Mononuclear cell (primary cell): ENCODE data around the gene MVB12A. TPM values are rescaled to one million over a fixed set of nuclear protein-coding genes. Genes with fewer than 3 reads are reported as not detected.

Experiments used
- H3K27me3 ChIP-seq: 2 replicates; pipeline ENCODE4 v1.6.0; 2011; ENCODE audit warnings: low read length, control low read depth; ENCODE audit not compliant: insufficient read depth
- H3K4me1 ChIP-seq: 2 replicates; pipeline ENCODE4 v1.5.1; 2011; ENCODE audit warnings: mild to moderate bottlenecking, low read length, control low read depth; ENCODE audit not compliant: insufficient read depth
- H3K4me3 ChIP-seq: 2 replicates; pipeline ENCODE4 v1.5.1; 2011; ENCODE audit warnings: mild to moderate bottlenecking, low read length, moderate library complexity
- H3K9me3 ChIP-seq: 2 replicates; pipeline ENCODE4 v1.5.1; 2011; ENCODE audit warnings: low read depth, mild to moderate bottlenecking, control low read depth, low read length
- total RNA-seq: library from RNA; depleted of rRNA; stranded (reverse); fragments of >200 nt; gene quantifications from one replicate; pipeline ENCODE4 v1.2.3, GENCODE V29; 2012

The MVB12A gene
- total RNA-seq, 1 donor, result 13.1 TPM

GRCh38 chr19:17419154-17419620 is 660 bp upstream of the MVB12A start:
- Histone ChIP-seq H3K9me3 (no peaks in the 10 kb centered on the region), H3K4me3 (peak overlapping the region; percentile 62), H3K27me3 (no peaks in the 10 kb centered on the region), H3K4me1 (peaks cover 17% of the 10 kb centered on the region)

GRCh38 chr19:17420475-17420924 is 653 bp downstream of the MVB12A start:
- H3K4me3 ChIP-seq, result peak overlapping the region; percentile 62
- no peaks in the 10 kb centered on the region for H3K9me3 ChIP-seq
- H3K4me1 ChIP-seq, result peaks cover 17% of the 10 kb centered on the region
- H3K27me3 ChIP-seq, result no peaks in the 10 kb centered on the region

- Histone ChIP-seq H3K4me1 (peaks cover 17% of the 10 kb centered on the region), H3K27me3 (no peaks in the 10 kb centered on the region), H3K9me3 (no peaks in the 10 kb centered on the region), H3K4me3 (no peak overlapping the region)
Measured at GRCh38 chr19:17421942-17422341, 2.1 kb downstream of the MVB12A start.

GRCh38 chr19:17423429-17424208 is 3.8 kb downstream of the MVB12A start:
- Histone ChIP-seq H3K9me3 (no peaks in the 10 kb centered on the region), H3K4me3 (no peak overlapping the region), H3K27me3 (no peaks in the 10 kb centered on the region), H3K4me1 (peaks cover 17% of the 10 kb centered on the region)

GRCh38 chr19:17424743-17425365 is 5.0 kb downstream of the MVB12A start:
- Histone ChIP-seq H3K9me3 (no peaks in the 10 kb centered on the region), H3K4me1 (peaks cover 8% of the 10 kb centered on the region), H3K27me3 (no peaks in the 10 kb centered on the region), H3K4me3 (no peak overlapping the region)

- Histone ChIP-seq H3K27me3 (no peaks in the 10 kb centered on the region), H3K4me1 (no peaks in the 10 kb centered on the region)
Measured at GRCh38 chr19:17429641-17430113, 9.8 kb downstream of the MVB12A start.

GRCh38 chr19:17431417-17431816 is 11.6 kb downstream of the MVB12A start:
- Histone ChIP-seq H3K27me3 (no peaks in the 10 kb centered on the region), H3K4me1 (no peaks in the 10 kb centered on the region), H3K9me3 (no peaks in the 10 kb centered on the region), H3K4me3 (no peak overlapping the region)

More at GRCh38 chr19:17429641-17430113, 9.8 kb downstream of the MVB12A start:
- Histone ChIP-seq H3K9me3 (no peaks in the 10 kb centered on the region), H3K4me3 (no peak overlapping the region)

- no peaks in the 10 kb centered on the region for H3K27me3 ChIP-seq
- no peaks in the 10 kb centered on the region for H3K9me3 ChIP-seq
- H3K4me1 ChIP-seq, result no peaks in the 10 kb centered on the region
- H3K4me3 ChIP-seq, result no peak overlapping the region
Measured at GRCh38 chr19:17435218-17435617, 15.4 kb downstream of the MVB12A start.

- Histone ChIP-seq H3K27me3 (no peaks in the 10 kb centered on the region), H3K4me1 (no peaks in the 10 kb centered on the region), H3K4me3 (no peak overlapping the region), H3K9me3 (no peaks in the 10 kb centered on the region)
Measured at GRCh38 chr19:17436094-17436873, 16.4 kb downstream of the MVB12A start.

- Histone ChIP-seq H3K27me3 (no peaks in the 10 kb centered on the region), H3K4me1 (no peaks in the 10 kb centered on the region), H3K9me3 (no peaks in the 10 kb centered on the region), H3K4me3 (no peak overlapping the region)
Measured at GRCh38 chr19:17436874-17437267, 17.0 kb downstream of the MVB12A start.

GRCh38 chr19:17441241-17442021 is 21.6 kb downstream of the MVB12A start:
- Histone ChIP-seq H3K4me3 (no peak overlapping the region), H3K9me3 (no peaks in the 10 kb centered on the region), H3K27me3 (no peaks in the 10 kb centered on the region), H3K4me1 (no peaks in the 10 kb centered on the region)

GRCh38 chr19:17445526-17446165 is 25.8 kb downstream of the MVB12A start:
- no peaks in the 10 kb centered on the region for H3K9me3 ChIP-seq
- H3K4me3 ChIP-seq, result no peak overlapping the region
- H3K4me1 ChIP-seq, result peaks cover 9% of the 10 kb centered on the region
- H3K27me3 ChIP-seq, result peaks cover 12% of the 10 kb centered on the region

- no peaks in the 10 kb centered on the region for H3K9me3 ChIP-seq
- no peak overlapping the region for H3K4me3 ChIP-seq
- H3K27me3 ChIP-seq, result peaks cover 12% of the 10 kb centered on the region
- H3K4me1 ChIP-seq, result peaks cover 14% of the 10 kb centered on the region
Measured at GRCh38 chr19:17447704-17448130, 27.9 kb downstream of the MVB12A start.
